HG03521 (cell line): ENCODE measurements around the gene HK1.

Experiments
- ATAC-seq: cut with Tn5 transposase; IDR thresholded peaks from one replicate; pipeline ENCODE4 v1.9.1; 2021; ENCODE audit warnings: mild to moderate bottlenecking, moderate library complexity; ENCODE audit not compliant: unreplicated experiment

The HK1 gene

GRCh38 chr10:69344591-69345252, 66.4 kb downstream of the HK1 start:
- no peak for ATAC-seq

GRCh38 chr10:69345402-69345801, 67.1 kb downstream of the HK1 start:
- ATAC-seq = no peak

- ATAC-seq = no peak
Measured at GRCh38 chr10:69345890-69346474, 67.7 kb downstream of the HK1 start.

- no peak for ATAC-seq
Measured at GRCh38 chr10:69346776-69347175, 68.5 kb downstream of the HK1 start.

- ATAC-seq = no peak
Measured at GRCh38 chr10:69348816-69349541, 70.7 kb downstream of the HK1 start.

GRCh38 chr10:69349542-69349888, 71.2 kb downstream of the HK1 start:
- ATAC-seq = no peak

- no peak for ATAC-seq
Measured at GRCh38 chr10:69351589-69351988, 73.3 kb downstream of the HK1 start.

GRCh38 chr10:69352569-69353264, 74.4 kb downstream of the HK1 start:
- ATAC-seq = no peak

GRCh38 chr10:69353977-69354635, 75.8 kb downstream of the HK1 start:
- ATAC-seq = no peak

- ATAC-seq = no peak
Measured at GRCh38 chr10:69356187-69356586, 77.9 kb downstream of the HK1 start.

- ATAC-seq = no peak
Measured at GRCh38 chr10:69358148-69358795, 80.0 kb downstream of the HK1 start.

- ATAC-seq = no peak
Measured at GRCh38 chr10:69359148-69359547, 80.9 kb downstream of the HK1 start.

- ATAC-seq = no peak
Measured at GRCh38 chr10:69359594-69359993, 81.3 kb downstream of the HK1 start.

GRCh38 chr10:69360485-69361302, 82.4 kb downstream of the HK1 start:
- ATAC-seq = no peak

- no peak for ATAC-seq
Measured at GRCh38 chr10:69361303-69361614, 83.0 kb downstream of the HK1 start.

GRCh38 chr10:69362471-69362954, 84.2 kb downstream of the HK1 start:
- ATAC-seq = no peak

GRCh38 chr10:69363666-69364065, 85.4 kb downstream of the HK1 start:
- ATAC-seq = no peak

GRCh38 chr10:69364232-69364940, 86.1 kb downstream of the HK1 start:
- ATAC-seq = no peak

GRCh38 chr10:69366738-69367137, 88.4 kb downstream of the HK1 start:
- ATAC-seq = no peak
